HG03280 (cell line): Measurements from ENCODE around the gene ADCY5.
"Not testable (repeated sequence)": the region's sequence is repeated elsewhere in the genome, so short reads cannot be mapped to it uniquely, and the experiment has no call there.

Source experiments
- ATAC-seq: cut with Tn5 transposase; IDR thresholded peaks from one replicate; pipeline ENCODE4 v1.9.1; 2021; ENCODE audit warnings: mild to moderate bottlenecking, moderate library complexity; ENCODE audit not compliant: unreplicated experiment

ADCY5 gene

GRCh38 chr3:123277106-123277505, 171.8 kb downstream of the ADCY5 start:
- ATAC-seq = no peak

GRCh38 chr3:123276346-123277006, 172.4 kb downstream of the ADCY5 start:
- ATAC-seq = no peak

- ATAC-seq = no peak
These were observed 173.2 kb downstream of the ADCY5 start for GRCh38 chr3:123275691-123276090.

GRCh38 chr3:123272547-123272946, 176.3 kb downstream of the ADCY5 start:
- ATAC-seq = no peak

GRCh38 chr3:123271466-123272159, 177.3 kb downstream of the ADCY5 start:
- ATAC-seq = no peak

GRCh38 chr3:123270818-123271217, 178.1 kb downstream of the ADCY5 start:
- ATAC-seq = no peak

GRCh38 chr3:123267821-123268220, 181.1 kb downstream of the ADCY5 start:
- ATAC-seq = no peak

GRCh38 chr3:123263941-123264340, 184.9 kb downstream of the ADCY5 start:
- no peak for ATAC-seq

- no peak for ATAC-seq
These were observed 186.0 kb downstream of the ADCY5 start for GRCh38 chr3:123262868-123263267.

GRCh38 chr3:123262226-123262625, 186.7 kb downstream of the ADCY5 start:
- no peak for ATAC-seq

GRCh38 chr3:123261666-123262065, 187.2 kb downstream of the ADCY5 start:
- no peak for ATAC-seq

- ATAC-seq = no peak
These were observed 190.0 kb downstream of the ADCY5 start for GRCh38 chr3:123258811-123259420.

- ATAC-seq = no peak
These were observed 190.5 kb downstream of the ADCY5 start for GRCh38 chr3:123258359-123258758.

GRCh38 chr3:123256256-123256655, 192.6 kb downstream of the ADCY5 start:
- no peak for ATAC-seq

- ATAC-seq = no peak
These were observed 202.0 kb downstream of the ADCY5 start for GRCh38 chr3:123246866-123247265.

- ATAC-seq = no peak
These were observed 204.8 kb downstream of the ADCY5 start for GRCh38 chr3:123244128-123244527.

GRCh38 chr3:123239756-123240155, 209.1 kb downstream of the ADCY5 start:
- no peak for ATAC-seq

GRCh38 chr3:123239186-123239585, 209.7 kb downstream of the ADCY5 start:
- not testable (repeated sequence) for ATAC-seq

GRCh38 chr3:123236902-123237301, 212.0 kb downstream of the ADCY5 start:
- ATAC-seq = no peak
